IMR-90 (cell line): ENCODE results near the gene PLTP. TPM values are rescaled to one million over a fixed set of nuclear protein-coding genes. Genes with fewer than 3 reads are reported as not detected.
A peak's percentile ranks its signal among the peaks of the same experiment; 100 is the strongest.

ENCODE experiments used
- ATAC-seq: fragments of 200-7000 bp; cut with Tn5 transposase; 2 replicates; pipeline ENCODE4 v1.9.1; 2020; ENCODE audit warnings: low read depth, mild to moderate bottlenecking, moderate library complexity
- BruUV-seq: library from RNA; stranded (reverse); fragments of 400-500 nt; replicated peaks from 2 replicates; lab custom pipeline; 2021; lab: Mats Ljungman, UMichigan
- CTCF ChIA-PET: fragments of 300-600 bp; formaldehyde crosslinking; extraction: SDS; loops from one replicate; lab custom pipeline; 2021; ENCODE audit warnings: antibody characterized with exemption; lab: Yijun Ruan, JAX
- POLR2A ChIA-PET: fragments of 300-600 bp; sonication (Branson Sonifier 250); formaldehyde crosslinking; loops from one replicate; lab custom pipeline; 2022; ENCODE audit warnings: antibody characterized with exemption; ENCODE audit not compliant: unreplicated experiment; lab: Charles Lee
- DNase-seq: peaks from one replicate; pipeline ENCODE4 v3.0.0; 2013
- H2AFZ ChIP-seq: replicated peaks from 2 replicates; pipeline ENCODE3; 2013; ENCODE audit warnings: low read length, mild to moderate bottlenecking; ENCODE audit not compliant: poor library complexity
- H2AK5ac ChIP-seq: 2 replicates; pipeline ENCODE4 v1.6.1; 2013; ENCODE audit warnings: low read depth, low read length, inconsistent platforms
- H2AK9ac ChIP-seq: replicated peaks from 2 replicates; pipeline ENCODE3; 2013; ENCODE audit warnings: mild to moderate bottlenecking, low read depth, low read length, moderate library complexity; ENCODE audit not compliant: poor library complexity
- H2BK120ac ChIP-seq: 2 replicates; pipeline ENCODE4 v1.6.1; 2013; ENCODE audit warnings: low read depth, low read length, inconsistent platforms
- H2BK15ac ChIP-seq: 3 replicates; pipeline ENCODE4 v1.6.1; 2013; ENCODE audit warnings: low read depth, low read length, inconsistent platforms
- H2BK20ac ChIP-seq: 2 replicates; pipeline ENCODE4 v1.6.1; 2013; ENCODE audit warnings: low read depth, mild to moderate bottlenecking, inconsistent platforms, low read length, moderate library complexity
- H2BK5ac ChIP-seq: 2 replicates; pipeline ENCODE4 v1.6.1; 2013; ENCODE audit warnings: mild to moderate bottlenecking, low read depth, low read length, inconsistent platforms; ENCODE audit not compliant: poor library complexity, severe bottlenecking
- H3K14ac ChIP-seq: replicated peaks from 2 replicates; pipeline ENCODE4 v1.6.1; 2013; ENCODE audit warnings: low read depth, low read length, inconsistent platforms
- H3K18ac ChIP-seq: 2 replicates; pipeline ENCODE4 v1.6.1; 2013; ENCODE audit warnings: low read depth, low read length, control low read depth
- H3K23ac ChIP-seq: 2 replicates; pipeline ENCODE4 v1.6.1; 2013; ENCODE audit warnings: low read depth, low read length, inconsistent platforms
- H3K27ac ChIP-seq: 2 replicates; pipeline ENCODE4 v1.5.1; 2013; ENCODE audit warnings: mild to moderate bottlenecking, control low read depth, low read length; ENCODE audit not compliant: insufficient read depth
- H3K27me3 ChIP-seq: 2 replicates; pipeline ENCODE4 v1.6.1; 2013; ENCODE audit warnings: low read length; ENCODE audit not compliant: control insufficient read depth, insufficient read depth
- H3K36me3 ChIP-seq: 2 replicates; pipeline ENCODE4 v1.6.1; 2013; ENCODE audit warnings: low read length, mixed read lengths; ENCODE audit not compliant: control insufficient read depth, insufficient read depth
- H3K4ac ChIP-seq: 2 replicates; pipeline ENCODE4 v1.6.1; 2013; ENCODE audit warnings: low read depth, low read length, inconsistent platforms
- H3K4me1 ChIP-seq: 2 replicates; pipeline ENCODE4 v1.6.1; 2013; ENCODE audit warnings: low read length, mixed read lengths; ENCODE audit not compliant: control insufficient read depth, insufficient read depth
- H3K4me2 ChIP-seq: 2 replicates; pipeline ENCODE4 v1.6.1; 2013; ENCODE audit warnings: low read depth, mild to moderate bottlenecking, control low read depth, low read length, moderate library complexity
- H3K4me3 ChIP-seq: 2 replicates; pipeline ENCODE4 v1.5.1; 2013; ENCODE audit warnings: low read depth, mild to moderate bottlenecking, control low read depth, low read length, moderate library complexity; ENCODE audit not compliant: insufficient read depth
- H3K56ac ChIP-seq: 2 replicates; pipeline ENCODE4 v1.6.1; 2013; ENCODE audit warnings: low read length, inconsistent platforms; ENCODE audit not compliant: insufficient read depth; ENCODE audit errors: extremely low read depth
- H3K79me1 ChIP-seq, 2 experiments: 2 replicates each; pipeline ENCODE4 v1.6.1; 2013; ENCODE audit warnings: low read length in 2 of 2, inconsistent platforms in 1 of 2, low read depth in 1 of 2
- H3K9ac ChIP-seq: 2 replicates; pipeline ENCODE4 v1.6.1; 2013; ENCODE audit warnings: low read depth, low read length, control low read depth
- H3K9me1 ChIP-seq: 2 replicates; pipeline ENCODE4 v1.6.1; 2013; ENCODE audit warnings: low read length, inconsistent platforms; ENCODE audit not compliant: insufficient read depth
- H3K9me3 ChIP-seq: 2 replicates; pipeline ENCODE4 v1.6.1; 2013; ENCODE audit warnings: low read length; ENCODE audit not compliant: control insufficient read depth, insufficient read depth
- H4K20me1 ChIP-seq: 2 replicates; pipeline ENCODE4 v1.6.1; 2013; ENCODE audit warnings: low read length, inconsistent platforms; ENCODE audit not compliant: insufficient read depth
- H4K5ac ChIP-seq: 2 replicates; pipeline ENCODE4 v1.6.1; 2013; ENCODE audit warnings: mild to moderate bottlenecking, low read depth, low read length, control low read depth
- H4K8ac ChIP-seq, 2 experiments: 2 replicates each; pipeline ENCODE4 v1.6.1; 2013; ENCODE audit warnings: low read depth in 2 of 2, low read length in 2 of 2, control low read depth in 1 of 2, inconsistent platforms in 1 of 2
- H4K91ac ChIP-seq: 2 replicates; pipeline ENCODE4 v1.6.1; 2013; ENCODE audit warnings: low read depth, low read length, inconsistent platforms; ENCODE audit not compliant: insufficient read depth
- BHLHE40 ChIP-seq: fragments of 150-350 bp; IDR thresholded peaks from 2 replicates; pipeline ENCODE4 v1.6.1; 2016; ENCODE audit warnings: mild to moderate bottlenecking, low read depth, low read length
- CEBPB ChIP-seq: IDR thresholded peaks from 2 replicates; pipeline ENCODE4 v1.6.1; 2012; ENCODE audit warnings: low read depth, low read length, improper control_type of control experiment
- CHD1 ChIP-seq: IDR thresholded peaks from 2 replicates; pipeline ENCODE4 v1.6.1; 2012; ENCODE audit warnings: low read depth, low read length, improper control_type of control experiment
- FOS ChIP-seq: fragments of 150-350 bp; IDR thresholded peaks from 2 replicates; pipeline ENCODE4 v1.6.1; 2016; ENCODE audit warnings: low read depth, low read length
- MAFK ChIP-seq: IDR thresholded peaks from 2 replicates; pipeline ENCODE4 v1.6.1; 2012; ENCODE audit warnings: low read depth, low read length, improper control_type of control experiment
- MAZ ChIP-seq: IDR thresholded peaks from 2 replicates; pipeline ENCODE4 v1.6.1; 2012; ENCODE audit warnings: low read depth, mild to moderate bottlenecking, low read length, improper control_type of control experiment, moderate library complexity, borderline replicate concordance
- MXI1 ChIP-seq: IDR thresholded peaks from 2 replicates; pipeline ENCODE4 v1.6.1; 2012; ENCODE audit warnings: low read depth, mild to moderate bottlenecking, low read length, moderate library complexity, borderline replicate concordance
- NFE2L2 ChIP-seq: fragments of 150-350 bp; IDR thresholded peaks from 2 replicates; pipeline ENCODE4 v1.6.1; 2016; ENCODE audit warnings: low read depth, mild to moderate bottlenecking, low read length
- POLR2A ChIP-seq: IDR thresholded peaks from 2 replicates; pipeline ENCODE4 v1.6.1; 2012; ENCODE audit warnings: mild to moderate bottlenecking, low read depth, low read length
- RAD21 ChIP-seq: IDR thresholded peaks from 2 replicates; pipeline ENCODE4 v1.6.1; 2012; ENCODE audit warnings: low read length, improper control_type of control experiment
- RCOR1 ChIP-seq: IDR thresholded peaks from 2 replicates; pipeline ENCODE4 v1.6.1; 2012; ENCODE audit warnings: mild to moderate bottlenecking, low read length, improper control_type of control experiment; ENCODE audit not compliant: insufficient replicate concordance
- RFX5 ChIP-seq: IDR thresholded peaks from 2 replicates; pipeline ENCODE4 v1.8.0; 2012; ENCODE audit warnings: low read depth, mild to moderate bottlenecking, low read length, moderate library complexity
- SMC3 ChIP-seq: fragments of 150-350 bp; IDR thresholded peaks from 2 replicates; pipeline ENCODE4 v1.6.1; 2016; ENCODE audit warnings: low read depth, mild to moderate bottlenecking, antibody characterized with exemption, low read length, moderate library complexity
- WGBS, 2 experiments: methylation state at CpG; one replicate each; pipeline versions ENCODE4 v1.1.5 to v1.1.7; 2013; ENCODE audit warnings: missing lambda C conversion rate in 2 of 2; ENCODE audit not compliant: insufficient read length in 1 of 2; ENCODE audit errors: extremely low coverage in 2 of 2; 5-methylcytosine and 5-hydroxymethylcytosine counted together
- dilution Hi-C: fragments of 300-500 bp; cut with HindIII; formaldehyde crosslinking; loops from one replicate; pipeline ENCODE4 v1.14.3; 2018; ENCODE audit warnings: low sequenced_read_pairs; ENCODE audit not compliant: unreplicated experiment
- in situ Hi-C: fragments of 300-500 bp; cut with MboI; formaldehyde crosslinking; loops from 3 replicates; pipeline ENCODE4 v1.14.3; 2019; ENCODE audit warnings: low sequenced_read_pairs, inconsistent platforms, mixed read lengths
- intact Hi-C: fragments of 100-400 bp; cut with micrococcal nuclease; formaldehyde crosslinking; loops from 2 replicates; pipeline ENCODE4 v1.10.0; 2022
- polyA plus RNA-seq, 3 experiments: library from polyadenylated mRNA; depleted of rRNA; stranded (reverse); fragments of >200 nt; gene quantifications; 2 replicates each; pipeline ENCODE4 v1.2.3, GENCODE V29; 2012; ENCODE audit warnings: low replicate concordance in 1 of 3
- total RNA-seq: library from RNA; depleted of rRNA; stranded (reverse); fragments of >200 nt; gene quantifications from 2 replicates; pipeline ENCODE4 v1.2.3, GENCODE V29; 2012
- TF ChIP-seq, protein P1 (sequence below): conservative IDR thresholded peaks from 2 replicates; pipeline ENCODE4 v1.5.1; 2012; ENCODE audit warnings: mild to moderate bottlenecking, low read depth, low read length, improper control_type of control experiment
- TF ChIP-seq, protein P2 (sequence below): fragments of 150-350 bp; IDR thresholded peaks from 2 replicates; pipeline ENCODE4 v1.6.1; 2017; ENCODE audit warnings: mild to moderate bottlenecking, antibody characterized with exemption, low read length, low read depth
- TF ChIP-seq, protein P3 (sequence below): fragments of 150-350 bp; IDR thresholded peaks from 2 replicates; pipeline ENCODE4 v1.6.1; 2016; ENCODE audit warnings: low read depth, mild to moderate bottlenecking, low read length, moderate library complexity, borderline replicate concordance

Gene PLTP
- total and polyA plus RNA-seq, 2 of the 4 experiments (the other 2 are of a cell fraction): 5.4 to 55.8 TPM

DNA sequence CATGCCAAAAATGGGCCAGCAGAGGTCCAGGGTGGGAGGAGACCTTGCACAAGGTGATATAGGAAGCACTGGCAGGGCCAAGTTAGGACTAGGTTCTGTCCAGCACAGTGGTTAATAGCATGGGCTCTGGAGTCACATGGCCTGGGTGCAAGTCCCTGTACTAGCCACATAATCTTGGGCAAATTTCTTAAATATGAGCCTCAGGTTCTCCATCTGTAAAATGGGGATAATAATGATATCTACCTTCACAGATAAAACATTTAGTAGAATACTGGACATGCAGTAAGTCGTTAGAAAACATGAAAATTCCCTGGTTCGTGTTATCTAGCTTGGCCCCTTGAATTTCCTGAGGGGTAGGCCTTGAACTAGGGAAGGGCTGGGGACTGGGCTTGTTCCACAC is 14.7 kb downstream of the PLTP start:
- Histone ChIP-seq H2BK120ac (no peak overlapping the region), H2BK5ac (no peak overlapping the region), H2AFZ (no peak overlapping the region), H3K27me3 (no peaks in the 10 kb centered on the region), H3K56ac (no peak overlapping the region), H3K9me1 (0 out of 2 replicates have a peak, but pooled peaks cover 2% of the 10 kb centered on the region), H2AK5ac (no peak overlapping the region), H3K9me3 (no peaks in the 10 kb centered on the region), H3K27ac (no peak overlapping the region), H3K4me3 (no peak overlapping the region), H2AK9ac (peak overlapping the region; percentile 24), H3K79me1 (peaks cover 10 to 26% of the 10 kb centered on the region in 2 experiments), H3K4ac (no peak overlapping the region), H3K4me1 (peaks cover 1% of the 10 kb centered on the region; the same call in 1 of the 2 replicates), H3K14ac (no peak overlapping the region), H2BK15ac (no peak overlapping the region), H3K36me3 (peaks cover 64% of the 10 kb centered on the region), H4K8ac (no peak overlapping the region), H4K5ac (no peak overlapping the region), H3K18ac (no peak overlapping the region), H3K23ac (no peak overlapping the region), H3K4me2 (no peak overlapping the region), H4K20me1 (0 out of 2 replicates have a peak, but pooled peaks cover 5% of the 10 kb centered on the region), H2BK20ac (no peak overlapping the region), H4K91ac (no peak overlapping the region), H3K9ac (no peak overlapping the region)
- in situ Hi-C loops (no loop called here), dilution Hi-C loops (no loop called here), intact Hi-C loops (no loop called here)
- WGBS, 2 experiments: no CpG with 5 or more reads among the region's 2 CpGs
- TF ChIP-seq NFE2L2 (no peak), BHLHE40 (no peak), CHD1 (no peak), MXI1 (no peak), MAFK (no peak), CEBPB (no peak), POLR2A (no peak), SMC3 (no peak), RCOR1 (no peak), RFX5 (no peak), FOS (no peak), RAD21 (no peak), MAZ (no peak)
- TF ChIP-seq, protein P1, sequence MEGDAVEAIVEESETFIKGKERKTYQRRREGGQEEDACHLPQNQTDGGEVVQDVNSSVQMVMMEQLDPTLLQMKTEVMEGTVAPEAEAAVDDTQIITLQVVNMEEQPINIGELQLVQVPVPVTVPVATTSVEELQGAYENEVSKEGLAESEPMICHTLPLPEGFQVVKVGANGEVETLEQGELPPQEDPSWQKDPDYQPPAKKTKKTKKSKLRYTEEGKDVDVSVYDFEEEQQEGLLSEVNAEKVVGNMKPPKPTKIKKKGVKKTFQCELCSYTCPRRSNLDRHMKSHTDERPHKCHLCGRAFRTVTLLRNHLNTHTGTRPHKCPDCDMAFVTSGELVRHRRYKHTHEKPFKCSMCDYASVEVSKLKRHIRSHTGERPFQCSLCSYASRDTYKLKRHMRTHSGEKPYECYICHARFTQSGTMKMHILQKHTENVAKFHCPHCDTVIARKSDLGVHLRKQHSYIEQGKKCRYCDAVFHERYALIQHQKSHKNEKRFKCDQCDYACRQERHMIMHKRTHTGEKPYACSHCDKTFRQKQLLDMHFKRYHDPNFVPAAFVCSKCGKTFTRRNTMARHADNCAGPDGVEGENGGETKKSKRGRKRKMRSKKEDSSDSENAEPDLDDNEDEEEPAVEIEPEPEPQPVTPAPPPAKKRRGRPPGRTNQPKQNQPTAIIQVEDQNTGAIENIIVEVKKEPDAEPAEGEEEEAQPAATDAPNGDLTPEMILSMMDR: no peak
- TF ChIP-seq, protein P2, sequence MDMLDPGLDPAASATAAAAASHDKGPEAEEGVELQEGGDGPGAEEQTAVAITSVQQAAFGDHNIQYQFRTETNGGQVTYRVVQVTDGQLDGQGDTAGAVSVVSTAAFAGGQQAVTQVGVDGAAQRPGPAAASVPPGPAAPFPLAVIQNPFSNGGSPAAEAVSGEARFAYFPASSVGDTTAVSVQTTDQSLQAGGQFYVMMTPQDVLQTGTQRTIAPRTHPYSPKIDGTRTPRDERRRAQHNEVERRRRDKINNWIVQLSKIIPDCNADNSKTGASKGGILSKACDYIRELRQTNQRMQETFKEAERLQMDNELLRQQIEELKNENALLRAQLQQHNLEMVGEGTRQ: no peak
- TF ChIP-seq, protein P3, sequence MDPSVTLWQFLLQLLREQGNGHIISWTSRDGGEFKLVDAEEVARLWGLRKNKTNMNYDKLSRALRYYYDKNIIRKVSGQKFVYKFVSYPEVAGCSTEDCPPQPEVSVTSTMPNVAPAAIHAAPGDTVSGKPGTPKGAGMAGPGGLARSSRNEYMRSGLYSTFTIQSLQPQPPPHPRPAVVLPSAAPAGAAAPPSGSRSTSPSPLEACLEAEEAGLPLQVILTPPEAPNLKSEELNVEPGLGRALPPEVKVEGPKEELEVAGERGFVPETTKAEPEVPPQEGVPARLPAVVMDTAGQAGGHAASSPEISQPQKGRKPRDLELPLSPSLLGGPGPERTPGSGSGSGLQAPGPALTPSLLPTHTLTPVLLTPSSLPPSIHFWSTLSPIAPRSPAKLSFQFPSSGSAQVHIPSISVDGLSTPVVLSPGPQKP: no peak
- DNase-seq (no peak), ATAC-seq (no peak)
- no TSS peak for BruUV-seq
- CTCF ChIA-PET: no interaction called here
- POLR2A ChIA-PET: interaction anchor here (1.1 kb wide), 1 partner anchor 8 kb away, joined by 6 read pairs; no protein-coding TSS in a partner anchor
